Posterior vena cava (tissue), 2 donors: ENCODE results near the gene SNRNP70. TPM values are rescaled to one million over a fixed set of nuclear protein-coding genes. Genes with fewer than 3 reads are reported as not detected.
"Not testable (repeated sequence)": the region's sequence is repeated elsewhere in the genome, so short reads cannot be mapped to it uniquely, and the experiment has no call there.

Source experiments
- DNase-seq: peaks from one replicate; pipeline ENCODE4 v3.0.0-alpha.2; 2020; ENCODE audit warnings: low spot score
- intact Hi-C, 2 donors: fragments of 100-400 bp; cut with DNase I; formaldehyde crosslinking; loops; one replicate each; pipeline versions ENCODE4 v1.14.1 to v1.14.2; 2022 to 2023
- total RNA-seq, 2 donors: library from RNA; stranded (reverse); fragmentation: NEBNext Ultra II Directional; extraction: Animal tissue kit (Norgen Biotek cat#: 25700); gene quantifications; one replicate each; pipeline ENCODE4 v1.2.1, GENCODE V29; 2021
- donor health status: DM: yes; HTN: yes; CAD: no.
- donor health status: DM: yes; HTN: yes; CAD: no.

SNRNP70 gene
- total RNA-seq, 2 donors from 2014 or later: 114 to 124 TPM

GRCh38 chr19:49114630-49115363, 29.5 kb downstream of the SNRNP70 start:
- peak; percentile 91 for DNase-seq
- intact Hi-C loops: no loop called here

GRCh38 chr19:49116544-49116943, 31.3 kb downstream of the SNRNP70 start:
- no peak for DNase-seq
- intact Hi-C loops: no loop called here

- intact Hi-C loops: no loop called here
- no peak for DNase-seq
These were observed 32.7 kb downstream of the SNRNP70 start for GRCh38 chr19:49117677-49118564.

GRCh38 chr19:49118565-49119410, 33.5 kb downstream of the SNRNP70 start, which contains the start of gene C19orf73:
Gene C19orf73 (minus strand): TSS chr19:49119143. CDS start chr19:49119022, 121 bp downstream.
- intact Hi-C loops: no loop called here
- DNase-seq: peak; percentile 99

GRCh38 chr19:49119411-49120324, 34.4 kb downstream of the SNRNP70 start, which contains the start of gene PPFIA3:
Gene PPFIA3 (plus strand): TSS chr19:49119544. CDS start chr19:49127874, 8,330 bp downstream.
- DNase-seq: peak; percentile 88
- intact Hi-C loops: loop anchor here in 1 of 2 donors (1.0 kb wide), 1 partner anchor 22 kb away; no protein-coding TSS in a partner anchor

GRCh38 chr19:49120325-49120683, 35.1 kb downstream of the SNRNP70 start:
- intact Hi-C loops: loop anchor here in 1 of 2 donors (1.0 kb wide), 1 partner anchor 21 kb away; no protein-coding TSS in a partner anchor
- no peak for DNase-seq

GRCh38 chr19:49120868-49121267, 35.6 kb downstream of the SNRNP70 start:
- intact Hi-C loops: loop anchor here in 1 of 2 donors (1.0 kb wide), 1 partner anchor 20 kb away; no protein-coding TSS in a partner anchor
- no peak for DNase-seq

- intact Hi-C loops: not testable (repeated sequence)
These were observed 36.6 kb downstream of the SNRNP70 start for GRCh38 chr19:49121841-49122240.

GRCh38 chr19:49123285-49123684, 38.0 kb downstream of the SNRNP70 start:
- intact Hi-C loops, DNase-seq: not testable (repeated sequence)

More at GRCh38 chr19:49121841-49122240, 36.6 kb downstream of the SNRNP70 start:
- not testable (repeated sequence) for DNase-seq

GRCh38 chr19:49125025-49125731, 39.9 kb downstream of the SNRNP70 start:
- intact Hi-C loops: no loop called here
- no peak for DNase-seq

GRCh38 chr19:49126575-49126974, 41.3 kb downstream of the SNRNP70 start:
- intact Hi-C loops: no loop called here
- DNase-seq: no peak

GRCh38 chr19:49127225-49127624, 42.0 kb downstream of the SNRNP70 start:
- intact Hi-C loops, DNase-seq: not testable (repeated sequence)

GRCh38 chr19:49127674-49128544, 42.7 kb downstream of the SNRNP70 start:
- intact Hi-C loops: no loop called here
- DNase-seq: peak; percentile 99

- intact Hi-C loops: no loop called here
- no peak for DNase-seq
These were observed 43.4 kb downstream of the SNRNP70 start for GRCh38 chr19:49128545-49129237.

GRCh38 chr19:49129238-49129583, 44.0 kb downstream of the SNRNP70 start:
- intact Hi-C loops: no loop called here

GRCh38 chr19:49130325-49130724, 45.1 kb downstream of the SNRNP70 start:
- no peak for DNase-seq
- intact Hi-C loops: loop anchor here in 1 of 2 donors (2.0 kb wide), 1 partner anchor 22 kb away; no protein-coding TSS in a partner anchor

More at GRCh38 chr19:49129238-49129583, 44.0 kb downstream of the SNRNP70 start:
- no peak for DNase-seq
